Endothelial cell of umbilical vein (primary cell): ENCODE measurements around the gene CABCOCO1.

Experiments used
- CTCF ChIP-seq, 2 donors: IDR thresholded peaks; 1 replicate in 1 of 2; 2 replicates in 1 of 2; pipeline ENCODE4 v1.5.1; 2011; ENCODE audit warnings: low read length in 2 of 2, mild to moderate bottlenecking in 2 of 2, moderate library complexity in 2 of 2, control low read depth in 1 of 2, inconsistent platforms in 1 of 2, low read depth in 1 of 2; ENCODE audit not compliant: insufficient read depth in 1 of 2; ENCODE audit errors: extremely low read depth in 1 of 2
- EZH2 ChIP-seq: IDR thresholded peaks from 2 replicates; pipeline ENCODE4 v1.6.1; 2012; ENCODE audit warnings: borderline replicate concordance, low read depth, mild to moderate bottlenecking, moderate library complexity, low read length, inconsistent platforms; ENCODE audit not compliant: severe bottlenecking
- POLR2A ChIP-seq: IDR thresholded peaks from 2 replicates; pipeline ENCODE4 v1.6.1; 2012; ENCODE audit warnings: low read depth, mild to moderate bottlenecking, control low read depth, low read length
- POLR2AphosphoS5 ChIP-seq: IDR thresholded peaks from 2 replicates; pipeline ENCODE4 v1.6.1; 2012; ENCODE audit warnings: low read depth, mild to moderate bottlenecking, control low read depth, low read length, moderate library complexity; ENCODE audit not compliant: insufficient read depth
- TF ChIP-seq, protein P1 (sequence below): IDR thresholded peaks from 2 replicates; pipeline ENCODE4 v1.6.1; 2011; ENCODE audit not compliant: insufficient read depth, insufficient read length

DNA sequence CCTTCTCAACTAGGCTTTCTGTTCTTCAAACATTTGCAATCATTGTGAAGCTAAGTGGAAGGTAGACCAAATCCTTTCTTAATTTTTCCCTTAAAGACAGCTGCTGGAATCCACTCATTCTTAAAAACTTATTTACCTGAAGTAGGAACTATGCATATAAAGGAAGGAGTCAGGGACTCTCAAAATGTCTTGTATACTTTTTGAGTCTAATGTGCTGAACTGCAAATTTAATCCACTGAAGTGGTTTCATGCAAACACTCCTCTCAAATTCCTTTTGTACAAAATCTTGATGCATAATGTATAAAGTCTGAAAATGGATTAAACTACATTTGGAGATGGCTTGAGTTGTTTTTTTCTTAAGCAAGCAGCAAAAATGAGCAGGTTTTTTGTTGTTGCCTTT, 118.0 kb downstream of the CABCOCO1 start:
- no peak for TF ChIP-seq CTCF (IDR thresholded peaks at IDR 0.05; ENCODE audit: extremely low read depth in 1 of 2, insufficient read depth in 1 of 2, low read depth in 1 of 2, low read length in 2 of 2)
- TF ChIP-seq POLR2A, result no peak
- no peak for TF ChIP-seq POLR2AphosphoS5
- TF ChIP-seq, protein P1, sequence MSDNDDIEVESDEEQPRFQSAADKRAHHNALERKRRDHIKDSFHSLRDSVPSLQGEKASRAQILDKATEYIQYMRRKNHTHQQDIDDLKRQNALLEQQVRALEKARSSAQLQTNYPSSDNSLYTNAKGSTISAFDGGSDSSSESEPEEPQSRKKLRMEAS, result no peak
- no peak for TF ChIP-seq EZH2
